Measurements from ENCODE around the gene PSMB5.
A peak's percentile ranks its signal among the peaks of the same experiment; 100 is the strongest.

- TF ChIP-seq CTCF (IDR thresholded peaks at IDR 0.05) (peak; percentile 93 to 96 (median 95)), POLR2A (IDR thresholded peaks at IDR 0.05) (no peak)
Measured at GRCh38 chr14:23057757-23058653, 23.3 kb upstream of the PSMB5 start.
